ENCODE results near the gene EXOSC10. TPM values are rescaled to one million over a fixed set of nuclear protein-coding genes. Genes with fewer than 3 reads are reported as not detected.

The EXOSC10 gene
- total RNA-seq, 1 donor from 2014 or later = 17.1 TPM

DNA sequence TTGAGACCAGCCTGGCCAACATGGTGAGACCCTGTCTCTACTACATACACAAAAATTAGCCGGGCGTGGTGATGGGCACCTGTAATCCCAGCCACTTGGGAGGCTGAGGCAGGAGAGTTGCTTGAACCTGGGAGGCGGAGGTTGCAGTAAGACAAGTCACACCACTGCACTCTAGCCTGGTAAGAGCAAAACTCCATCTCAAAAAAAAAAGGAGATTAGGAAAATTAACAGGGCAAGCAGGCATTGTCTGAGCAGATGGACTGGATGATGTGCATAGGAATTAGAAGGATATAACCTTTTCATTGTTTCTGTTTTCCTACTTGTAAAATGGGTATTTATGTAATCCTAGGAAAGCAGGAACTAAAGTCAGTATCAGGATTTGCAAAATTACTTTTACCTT is 71.7 kb downstream of the EXOSC10 start:
- TF ChIP-seq, protein P1, sequence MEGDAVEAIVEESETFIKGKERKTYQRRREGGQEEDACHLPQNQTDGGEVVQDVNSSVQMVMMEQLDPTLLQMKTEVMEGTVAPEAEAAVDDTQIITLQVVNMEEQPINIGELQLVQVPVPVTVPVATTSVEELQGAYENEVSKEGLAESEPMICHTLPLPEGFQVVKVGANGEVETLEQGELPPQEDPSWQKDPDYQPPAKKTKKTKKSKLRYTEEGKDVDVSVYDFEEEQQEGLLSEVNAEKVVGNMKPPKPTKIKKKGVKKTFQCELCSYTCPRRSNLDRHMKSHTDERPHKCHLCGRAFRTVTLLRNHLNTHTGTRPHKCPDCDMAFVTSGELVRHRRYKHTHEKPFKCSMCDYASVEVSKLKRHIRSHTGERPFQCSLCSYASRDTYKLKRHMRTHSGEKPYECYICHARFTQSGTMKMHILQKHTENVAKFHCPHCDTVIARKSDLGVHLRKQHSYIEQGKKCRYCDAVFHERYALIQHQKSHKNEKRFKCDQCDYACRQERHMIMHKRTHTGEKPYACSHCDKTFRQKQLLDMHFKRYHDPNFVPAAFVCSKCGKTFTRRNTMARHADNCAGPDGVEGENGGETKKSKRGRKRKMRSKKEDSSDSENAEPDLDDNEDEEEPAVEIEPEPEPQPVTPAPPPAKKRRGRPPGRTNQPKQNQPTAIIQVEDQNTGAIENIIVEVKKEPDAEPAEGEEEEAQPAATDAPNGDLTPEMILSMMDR (IDR thresholded peaks at IDR 0.05; ENCODE audit: borderline replicate concordance) = no peak
- H3K4me3 ChIP-seq = no peak overlapping the region
- H3K27ac ChIP-seq (replicated peaks) = no peak overlapping the region
- H3K27me3 ChIP-seq (ENCODE audit: low read depth) = no peaks in the 10 kb centered on the region
- intact Hi-C loops (cut with micrococcal nuclease) = no loop called here
- DNase-seq = no peak
- peaks cover 55% of the 10 kb centered on the region for H3K36me3 ChIP-seq
- H3K4me1 ChIP-seq = no peaks in the 10 kb centered on the region
- H3K9me3 ChIP-seq (replicated peaks) = no peaks in the 10 kb centered on the region

DNA sequence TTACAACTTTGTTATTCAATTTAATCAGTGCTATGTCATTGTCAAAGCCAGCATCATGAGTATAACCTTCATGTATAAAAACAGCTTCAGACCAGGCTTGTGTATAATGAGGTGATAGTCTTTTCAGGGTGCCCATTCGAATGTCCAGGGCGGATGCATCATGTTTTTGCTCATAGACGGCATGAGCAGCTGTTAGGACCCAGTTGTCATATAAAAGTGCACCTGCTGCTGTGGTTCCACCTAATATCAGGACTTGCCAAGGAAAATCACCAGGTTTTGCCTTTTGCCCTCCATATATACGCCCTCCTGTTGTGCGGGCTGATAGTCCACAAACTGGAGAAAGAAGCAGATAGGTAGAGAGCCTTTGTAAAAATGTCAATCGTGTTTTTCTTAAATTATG is 72.4 kb downstream of the EXOSC10 start:
- H3K4me3 ChIP-seq = no peak overlapping the region
- H3K27ac ChIP-seq (replicated peaks) = no peak overlapping the region
- H3K9me3 ChIP-seq (replicated peaks) = no peaks in the 10 kb centered on the region
- intact Hi-C loops (cut with micrococcal nuclease) = no loop called here
- no peak for DNase-seq
- TF ChIP-seq, protein P1 (IDR thresholded peaks at IDR 0.05; ENCODE audit: borderline replicate concordance) = no peak
- peaks cover 62% of the 10 kb centered on the region for H3K36me3 ChIP-seq
- H3K27me3 ChIP-seq (ENCODE audit: low read depth) = no peaks in the 10 kb centered on the region
- H3K4me1 ChIP-seq = no peaks in the 10 kb centered on the region

DNA sequence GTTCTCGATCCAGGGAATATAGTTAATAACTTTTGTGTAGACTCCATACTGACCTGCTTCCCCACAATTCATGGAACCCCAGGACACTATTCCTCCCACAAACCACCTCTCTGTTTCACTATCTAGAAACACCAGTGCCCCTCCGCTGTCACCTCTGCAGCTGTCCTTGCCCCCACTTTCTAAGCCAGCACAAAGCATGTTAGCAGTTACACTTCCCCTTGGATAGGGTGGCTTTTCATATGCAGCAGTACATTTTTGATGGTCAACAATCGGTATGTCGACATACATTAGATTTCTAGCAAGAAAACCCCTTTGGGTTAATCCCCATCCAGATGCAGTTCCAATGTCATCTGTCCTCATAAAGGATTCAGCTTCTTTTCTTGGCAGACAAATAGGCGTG is 72.8 kb downstream of the EXOSC10 start:
- H3K4me1 ChIP-seq = no peaks in the 10 kb centered on the region
- no peaks in the 10 kb centered on the region for H3K9me3 ChIP-seq (replicated peaks)
- H3K4me3 ChIP-seq = no peak overlapping the region
- TF ChIP-seq, protein P1 (IDR thresholded peaks at IDR 0.05; ENCODE audit: borderline replicate concordance) = no peak
- H3K27me3 ChIP-seq (ENCODE audit: low read depth) = no peaks in the 10 kb centered on the region
- H3K36me3 ChIP-seq = peaks cover 66% of the 10 kb centered on the region
- no peak overlapping the region for H3K27ac ChIP-seq (replicated peaks)
- no peak for DNase-seq
- intact Hi-C loops (cut with micrococcal nuclease) = no loop called here

DNA sequence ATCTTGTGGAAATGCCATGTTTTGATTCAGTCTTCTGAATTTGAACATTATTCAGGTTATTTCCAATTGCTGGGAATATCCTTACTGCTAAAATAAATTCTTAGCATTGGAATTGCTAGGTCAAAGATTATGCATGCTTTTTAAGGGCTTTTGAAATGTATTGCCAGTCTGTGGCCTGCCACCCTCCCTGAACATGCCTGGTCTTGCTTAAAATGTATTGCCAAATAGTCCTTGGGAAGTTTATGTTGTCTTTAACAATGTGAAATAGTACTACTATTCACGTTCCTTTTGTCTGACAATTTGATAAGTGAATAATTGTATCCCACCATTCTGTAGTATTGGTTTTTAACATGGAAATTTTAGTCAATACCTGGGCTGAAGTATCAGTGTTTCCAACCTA is 73.6 kb downstream of the EXOSC10 start:
- H3K4me1 ChIP-seq = no peaks in the 10 kb centered on the region
- H3K27me3 ChIP-seq (ENCODE audit: low read depth) = no peaks in the 10 kb centered on the region
- DNase-seq = no peak
- intact Hi-C loops (cut with micrococcal nuclease) = no loop called here
- H3K9me3 ChIP-seq (replicated peaks) = no peaks in the 10 kb centered on the region
- no peak overlapping the region for H3K4me3 ChIP-seq
- H3K36me3 ChIP-seq = peaks cover 75% of the 10 kb centered on the region
- TF ChIP-seq, protein P1 (IDR thresholded peaks at IDR 0.05; ENCODE audit: borderline replicate concordance) = no peak
- H3K27ac ChIP-seq (replicated peaks) = no peak overlapping the region

DNA sequence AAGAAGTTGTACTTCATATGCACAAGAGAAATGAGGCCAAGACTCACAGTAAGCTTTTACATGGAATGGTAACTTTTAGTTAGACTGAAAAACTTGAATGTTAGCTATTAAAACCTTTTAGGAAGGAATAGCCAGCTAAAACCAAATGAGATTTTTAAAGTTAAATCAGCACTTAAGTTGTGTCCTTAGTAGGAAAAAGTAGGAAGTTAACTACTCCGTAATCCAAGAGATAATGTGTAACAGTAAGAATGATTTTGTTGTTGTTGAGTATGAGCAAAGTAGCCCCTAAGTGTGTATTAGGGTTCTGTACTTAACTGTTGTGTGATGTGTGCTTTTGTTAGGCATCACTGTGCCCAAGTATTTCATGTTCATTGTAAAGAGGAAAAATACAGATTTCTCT is 74.1 kb downstream of the EXOSC10 start:
- no peak overlapping the region for H3K4me3 ChIP-seq
- H3K27ac ChIP-seq (replicated peaks) = no peak overlapping the region
- TF ChIP-seq, protein P1 (IDR thresholded peaks at IDR 0.05; ENCODE audit: borderline replicate concordance) = no peak
- no peaks in the 10 kb centered on the region for H3K9me3 ChIP-seq (replicated peaks)
- H3K27me3 ChIP-seq (ENCODE audit: low read depth) = no peaks in the 10 kb centered on the region
- no peak for DNase-seq
- H3K36me3 ChIP-seq = peaks cover 79% of the 10 kb centered on the region
- intact Hi-C loops (cut with micrococcal nuclease) = no loop called here
- no peaks in the 10 kb centered on the region for H3K4me1 ChIP-seq

DNA sequence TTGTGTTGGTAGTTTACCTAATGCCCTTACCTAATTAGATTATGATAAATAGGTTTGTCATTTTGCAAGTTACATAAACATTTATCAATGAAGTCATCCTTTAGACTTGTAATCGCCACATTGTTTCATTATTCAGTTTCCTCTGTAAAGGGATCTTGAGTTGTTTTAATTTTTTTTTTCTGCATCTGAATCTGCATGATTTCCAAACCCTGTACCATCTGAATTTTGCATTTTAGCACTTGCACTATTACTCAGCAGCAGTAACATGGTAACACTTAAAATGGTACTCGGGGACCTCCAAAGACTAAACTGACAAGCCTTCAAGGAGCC is 74.8 kb downstream of the EXOSC10 start:
- Histone ChIP-seq H3K4me3 (no peak overlapping the region), H3K27ac (replicated peaks) (no peak overlapping the region), H3K27me3 (ENCODE audit: low read depth) (no peaks in the 10 kb centered on the region), H3K4me1 (no peaks in the 10 kb centered on the region), H3K9me3 (replicated peaks) (no peaks in the 10 kb centered on the region), H3K36me3 (peaks cover 84% of the 10 kb centered on the region)
- intact Hi-C loops (cut with micrococcal nuclease) = no loop called here
- no peak for DNase-seq
- TF ChIP-seq, protein P1 (IDR thresholded peaks at IDR 0.05; ENCODE audit: borderline replicate concordance) = no peak

Data from left ventricle myocardium inferior (tissue), 1 donor.